GM19043 (cell line): ENCODE results near the gene FERD3L.
"Not testable (repeated sequence)": the region's sequence is repeated elsewhere in the genome, so short reads cannot be mapped to it uniquely, and the experiment has no call there.

Source experiments
- ATAC-seq: cut with Tn5 transposase; IDR thresholded peaks from one replicate; pipeline ENCODE4 v1.9.1; 2021; ENCODE audit warnings: low read depth; ENCODE audit not compliant: unreplicated experiment

Gene FERD3L, protein sequence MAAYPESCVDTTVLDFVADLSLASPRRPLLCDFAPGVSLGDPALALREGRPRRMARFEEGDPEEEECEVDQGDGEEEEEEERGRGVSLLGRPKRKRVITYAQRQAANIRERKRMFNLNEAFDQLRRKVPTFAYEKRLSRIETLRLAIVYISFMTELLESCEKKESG

DNA sequence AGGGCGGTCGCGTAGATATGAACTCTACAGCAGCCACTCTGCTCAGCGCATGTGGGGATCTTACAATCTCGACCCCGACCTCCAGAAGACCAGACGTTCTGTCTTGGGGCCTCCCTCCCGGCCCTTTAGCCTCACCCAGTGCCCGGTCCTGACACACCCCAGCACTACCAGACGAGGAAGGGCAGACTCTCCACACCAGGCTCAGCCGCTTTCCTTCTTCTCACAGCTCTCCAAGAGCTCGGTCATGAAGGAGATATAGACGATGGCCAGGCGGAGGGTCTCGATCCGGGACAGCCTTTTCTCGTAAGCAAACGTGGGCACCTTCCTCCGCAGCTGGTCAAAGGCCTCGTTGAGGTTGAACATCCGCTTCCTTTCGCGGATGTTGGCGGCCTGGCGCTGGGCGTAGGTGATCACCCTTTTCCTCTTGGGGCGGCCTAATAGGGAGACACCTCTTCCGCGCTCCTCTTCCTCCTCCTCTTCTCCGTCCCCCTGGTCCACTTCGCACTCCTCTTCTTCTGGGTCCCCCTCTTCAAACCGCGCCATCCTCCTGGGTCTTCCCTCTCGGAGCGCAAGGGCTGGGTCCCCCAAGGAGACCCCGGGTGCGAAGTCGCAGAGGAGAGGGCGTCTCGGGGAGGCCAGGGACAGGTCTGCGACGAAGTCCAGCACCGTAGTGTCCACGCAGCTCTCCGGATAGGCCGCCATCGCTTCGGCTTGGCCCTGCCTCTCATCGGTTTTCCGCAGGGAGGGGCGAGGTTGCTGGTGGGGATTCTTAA, at the start of gene FERD3L:
TSS of gene FERD3L (minus strand) at position 761 of the 773 bp plus-strand sequence. CDS start at position 702, 59 bp downstream.
- no peak for ATAC-seq

GRCh38 chr7:19194417-19194816, 49.2 kb upstream of the FERD3L start:
- ATAC-seq = not testable (repeated sequence)

- no peak for ATAC-seq
These were observed 36.4 kb upstream of the FERD3L start for GRCh38 chr7:19181634-19182033.

- ATAC-seq = no peak
These were observed 33.4 kb upstream of the FERD3L start for GRCh38 chr7:19178595-19178994.

- ATAC-seq = no peak
These were observed 32.0 kb upstream of the FERD3L start for GRCh38 chr7:19177269-19177668.

DNA sequence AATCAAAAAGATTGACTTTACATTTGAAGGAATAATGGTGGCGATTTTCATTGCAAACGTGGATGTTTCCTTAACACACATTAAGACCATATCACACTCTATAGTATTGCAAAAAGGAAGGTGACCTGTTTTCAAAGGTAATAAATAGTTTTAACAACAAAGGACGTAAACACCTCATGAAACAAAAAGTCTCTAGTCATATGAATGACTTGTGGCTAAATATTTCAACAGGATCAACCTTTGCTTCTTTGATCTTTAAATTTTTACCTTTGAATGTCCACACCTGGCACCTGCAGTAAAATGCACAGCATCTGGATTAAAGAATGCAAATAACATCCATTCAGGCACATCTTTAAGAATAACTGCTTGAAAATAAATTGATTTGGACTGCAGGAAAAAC, 30.0 kb upstream of the FERD3L start:
- ATAC-seq = no peak

DNA sequence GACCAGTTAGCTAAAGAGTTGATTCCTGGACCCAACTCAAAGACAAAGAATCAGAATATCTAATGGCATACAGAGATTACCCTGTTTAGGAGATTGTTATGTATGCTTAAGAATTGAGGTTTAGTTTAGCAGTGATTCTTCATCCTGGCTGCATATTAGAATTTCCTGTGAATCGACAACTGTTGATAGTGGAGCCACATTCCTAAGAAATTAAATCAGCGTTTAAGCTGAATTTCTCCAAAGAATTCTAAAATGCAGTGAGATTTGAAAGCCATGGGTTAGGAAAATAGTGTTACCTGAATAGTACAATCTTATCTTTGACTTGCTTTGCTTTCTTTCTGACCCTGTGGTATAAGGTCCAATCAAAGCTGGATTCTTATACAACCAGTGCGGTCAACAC, 16.4 kb upstream of the FERD3L start:
- ATAC-seq = no peak

DNA sequence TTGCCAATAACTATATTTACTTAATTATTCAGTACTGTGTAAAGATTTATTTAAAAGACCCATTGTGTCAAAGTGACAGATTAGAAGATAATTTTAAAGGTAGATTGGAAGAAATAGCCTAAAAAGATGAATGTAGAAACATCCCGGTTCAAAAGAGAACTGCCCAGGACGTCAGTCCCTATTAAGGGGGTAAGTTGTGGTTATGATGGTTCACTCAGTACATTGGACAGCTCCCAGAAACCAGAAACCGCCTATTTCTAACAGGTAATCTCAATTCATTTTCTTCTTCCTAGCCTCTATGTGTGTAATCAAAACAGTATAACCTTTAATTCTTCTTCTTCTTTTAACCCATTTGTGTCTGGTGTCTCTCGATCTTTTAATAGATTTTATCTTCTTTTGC, 1.5 kb upstream of the FERD3L start:
- ATAC-seq = no peak

GRCh38 chr7:19145434-19146115, 354 bp upstream of the FERD3L start:
- ATAC-seq = no peak

GRCh38 chr7:19143881-19144574, 1.2 kb downstream of the FERD3L start:
- ATAC-seq = no peak

GRCh38 chr7:19139706-19140327, 5.4 kb downstream of the FERD3L start:
- no peak for ATAC-seq

GRCh38 chr7:19133886-19134285, 11.3 kb downstream of the FERD3L start:
- no peak for ATAC-seq

GRCh38 chr7:19133390-19133789, 11.8 kb downstream of the FERD3L start:
- ATAC-seq = no peak

DNA sequence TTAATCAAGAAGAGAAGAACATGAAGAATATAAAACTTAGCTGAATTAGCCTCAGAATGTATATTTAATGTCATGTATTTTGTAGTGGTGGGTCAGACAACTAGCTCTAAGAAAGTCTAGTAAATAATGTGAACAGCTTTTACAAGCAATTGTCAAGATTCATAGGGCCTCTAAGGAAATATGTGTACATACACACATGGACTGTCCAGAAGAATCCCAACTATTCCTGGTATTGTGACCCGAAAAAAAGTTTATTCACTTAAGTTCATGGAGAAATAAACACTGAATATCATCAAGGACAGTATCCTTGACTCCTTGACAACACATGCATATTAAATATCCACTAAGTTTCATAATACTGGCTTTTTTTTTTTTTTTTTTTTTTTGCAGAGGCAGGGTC, 16.4 kb downstream of the FERD3L start:
- ATAC-seq = no peak

DNA sequence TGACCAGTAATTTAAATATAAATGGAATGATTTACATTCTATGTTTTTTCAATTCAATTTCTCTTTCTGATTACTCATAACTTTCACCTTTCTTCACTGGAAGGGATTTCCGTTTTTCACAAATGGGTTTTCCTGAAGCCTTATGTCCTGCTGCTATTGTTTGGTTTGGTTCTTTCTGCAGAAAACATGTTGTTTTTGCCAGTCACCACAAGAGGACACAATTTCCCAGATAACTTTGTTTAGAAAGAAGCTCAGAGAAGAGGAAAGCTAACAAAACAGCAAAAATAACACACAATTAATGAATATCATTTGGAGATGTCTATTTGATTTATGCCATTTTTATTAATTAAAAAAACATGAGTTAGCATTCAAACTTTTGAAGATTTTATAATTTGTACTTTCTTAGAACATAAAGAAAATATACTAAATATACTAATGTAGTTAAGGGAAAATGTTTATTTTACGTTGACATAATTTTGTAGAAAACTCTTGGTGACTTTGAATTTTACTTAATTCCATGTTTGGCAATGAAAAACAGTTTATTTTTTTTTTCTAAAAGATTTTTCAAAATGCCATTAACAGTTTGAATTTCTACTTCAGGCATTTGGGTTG, 23.1 kb downstream of the FERD3L start:
- ATAC-seq = no peak

DNA sequence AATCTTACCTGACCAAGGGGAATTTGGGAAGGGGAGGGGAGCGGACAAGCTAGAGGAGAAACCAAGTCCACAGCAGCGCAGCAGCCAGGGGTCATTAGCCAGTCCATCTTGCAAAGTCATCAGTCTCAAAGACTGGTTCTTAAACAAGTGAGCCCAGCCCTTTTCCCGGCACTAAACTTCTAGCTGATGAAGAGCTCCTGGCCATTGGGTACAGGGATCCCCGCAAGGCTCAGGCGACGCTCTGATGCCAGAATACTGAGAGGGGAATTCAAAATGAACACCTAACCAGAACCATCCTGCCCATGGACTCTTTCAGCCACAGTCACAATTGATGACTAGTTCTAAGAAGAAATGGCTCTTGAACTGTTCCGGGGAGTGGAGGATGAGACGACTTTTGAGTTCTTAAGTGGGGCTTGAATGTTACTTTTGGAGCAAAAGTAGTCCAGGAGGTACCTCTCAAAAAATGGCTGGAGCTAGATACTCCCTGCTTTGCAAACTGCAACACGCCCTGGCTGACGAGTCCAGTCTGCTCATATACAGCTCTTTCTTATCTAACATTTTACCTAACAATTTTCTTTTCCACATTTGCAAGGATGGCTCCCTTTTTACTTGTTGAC, 25.2 kb downstream of the FERD3L start:
- ATAC-seq = no peak

GRCh38 chr7:19119372-19119771, 25.8 kb downstream of the FERD3L start:
- ATAC-seq = no peak

DNA sequence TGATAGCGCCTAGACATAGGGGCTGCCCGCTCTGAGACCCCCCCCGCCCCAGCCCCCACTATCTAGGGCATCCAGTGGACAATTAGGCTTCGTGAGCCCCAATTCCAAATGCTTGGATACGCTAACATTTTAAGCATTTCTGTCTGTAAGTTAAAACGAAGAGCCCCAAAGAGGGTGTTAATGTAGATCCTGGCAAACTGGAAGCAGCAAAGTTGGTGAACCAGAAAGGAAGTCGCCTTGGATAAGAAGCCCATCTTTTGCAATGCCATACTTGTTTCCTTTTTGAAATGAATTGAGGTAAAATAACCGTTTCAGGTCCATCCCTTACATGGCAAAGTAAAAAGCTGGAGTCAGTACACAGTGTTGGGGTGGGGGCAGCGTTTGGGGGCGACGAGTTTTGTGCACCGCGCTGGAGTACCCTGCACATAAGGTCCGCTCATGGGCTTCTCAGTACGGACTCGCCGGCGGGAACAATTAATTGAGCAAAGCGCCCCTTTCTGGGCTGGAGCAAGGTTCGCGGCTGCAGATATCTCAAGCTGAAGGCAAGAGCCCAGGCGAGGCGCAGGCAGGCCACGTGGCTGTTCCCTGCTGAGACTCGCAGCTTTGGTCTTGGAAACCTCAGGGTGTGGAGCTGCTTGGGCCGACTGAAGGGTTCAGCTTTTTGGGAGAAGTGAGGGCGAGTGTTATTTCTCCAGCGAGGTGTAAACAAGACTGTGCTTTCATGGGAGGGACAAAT, 26.4 kb downstream of the FERD3L start:
- ATAC-seq = no peak
